NCI-H1417 (cell line): ENCODE measurements around the gene PDCD5.
"Not testable (repeated sequence)": the region's sequence is repeated elsewhere in the genome, so short reads cannot be mapped to it uniquely, and the experiment has no call there.

ENCODE experiments used
- DNase-seq, 3 experiments: peaks; one replicate each; lab custom pipeline; 2025; lab: John Stamatoyannopoulos, UW

The PDCD5 gene

GRCh38 chr19:32576790-32577189, 4.2 kb upstream of the PDCD5 start:
- no peak for DNase-seq

DNA sequence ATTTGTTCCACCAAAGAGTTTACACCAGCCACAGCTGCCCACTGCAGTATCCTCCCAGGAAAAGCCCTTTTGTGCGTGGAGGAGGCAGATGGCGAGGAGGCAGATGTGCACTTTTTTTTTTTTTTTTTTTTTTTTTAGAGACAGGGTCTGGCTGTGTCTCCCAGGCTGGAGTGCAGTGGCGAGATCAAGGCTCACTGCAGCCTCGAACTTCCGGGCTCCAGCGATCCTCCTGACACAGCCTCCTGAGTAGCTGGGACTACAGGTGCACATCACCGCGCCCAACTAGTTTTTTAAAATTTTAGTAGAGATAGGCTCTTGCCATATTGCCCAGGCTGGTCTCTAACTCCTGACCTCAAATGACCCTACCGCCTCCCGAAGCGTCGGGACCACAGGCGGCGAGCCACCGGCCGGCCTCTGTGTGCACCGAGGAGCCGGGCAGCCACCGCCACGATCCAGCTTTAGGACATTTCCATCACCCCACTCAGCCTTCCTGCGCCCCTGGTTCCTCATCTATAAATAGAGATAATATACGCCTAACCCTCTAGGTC, 563 bp upstream of the PDCD5 start:
- DNase-seq: peak in 1 of 3 experiments; percentile 22

GRCh38 chr19:32581705-32582179, 752 bp downstream of the PDCD5 start:
- peak in 1 of 3 experiments; percentile 40 for DNase-seq

- DNase-seq: not testable (repeated sequence)
Observed at GRCh38 chr19:32587747-32588504, 6.9 kb downstream of the PDCD5 start.

DNA sequence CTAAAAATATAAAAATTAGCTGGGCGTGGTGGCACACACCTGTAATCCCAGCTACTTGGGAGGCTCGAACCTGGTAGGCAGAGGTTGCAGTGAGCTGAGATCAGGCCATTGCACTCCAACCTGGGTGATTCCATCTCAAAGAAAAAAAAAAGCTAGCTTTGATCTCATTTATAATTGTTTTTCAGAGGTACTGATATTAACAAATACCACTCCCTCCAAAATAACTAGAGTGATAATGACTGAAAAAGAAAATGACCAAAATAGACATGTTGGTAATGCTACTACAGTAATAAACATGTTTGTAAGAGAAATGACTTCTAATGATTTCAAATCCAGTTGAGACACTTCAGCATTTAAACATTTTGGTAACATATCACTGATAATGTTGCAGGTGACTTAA, 13.0 kb downstream of the PDCD5 start:
- DNase-seq: no peak

DNA sequence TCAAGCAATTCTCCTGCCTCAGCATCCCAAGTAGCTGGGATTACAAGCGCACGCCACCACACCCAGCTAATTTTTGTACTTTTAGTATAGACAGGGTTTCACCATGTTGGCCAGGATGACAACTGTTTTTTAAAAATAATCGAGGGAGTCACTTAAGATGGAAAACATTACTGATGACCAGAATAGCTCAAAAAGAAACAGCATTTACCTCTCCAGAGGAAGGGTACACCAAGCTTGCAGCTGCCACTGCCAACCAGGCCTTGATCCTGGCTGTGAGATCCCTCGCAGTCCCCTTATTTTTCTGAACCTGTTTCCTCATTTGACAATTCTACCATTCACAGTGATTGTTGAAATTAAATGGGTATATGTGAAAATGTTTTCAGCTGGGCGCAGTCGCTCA, 14.5 kb downstream of the PDCD5 start:
- no peak for DNase-seq

- DNase-seq: no peak
Observed at GRCh38 chr19:32598022-32598421, 17.0 kb downstream of the PDCD5 start.

GRCh38 chr19:32599258-32599657, 18.3 kb downstream of the PDCD5 start:
- no peak for DNase-seq

- DNase-seq: peak; percentile 9 to 68 (median 65)
Observed at GRCh38 chr19:32599736-32600157, 18.8 kb downstream of the PDCD5 start.

GRCh38 chr19:32603961-32604360, 23.0 kb downstream of the PDCD5 start:
- DNase-seq: no peak

DNA sequence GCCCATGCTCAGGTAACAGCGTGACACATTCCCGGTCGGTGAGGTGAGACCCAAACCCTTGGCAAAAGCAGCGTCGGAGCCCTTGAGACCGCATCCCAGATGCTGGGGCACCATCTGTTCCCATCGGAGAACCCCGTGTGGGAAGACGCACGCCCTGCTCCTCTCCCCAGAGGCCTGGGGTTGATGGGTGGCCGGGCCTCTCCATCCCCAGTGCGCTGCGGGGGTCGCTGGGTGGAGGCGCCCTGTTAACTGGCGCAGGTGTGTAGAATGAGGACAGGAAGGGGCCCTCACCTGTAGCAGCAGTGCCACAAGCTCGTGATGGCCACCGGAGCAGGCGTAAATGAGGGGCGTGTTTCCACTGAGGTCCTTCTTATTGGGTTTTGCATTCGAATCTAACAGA, 24.6 kb downstream of the PDCD5 start:
- no peak for DNase-seq

- DNase-seq: no peak
Observed at GRCh38 chr19:32606289-32606688, 25.3 kb downstream of the PDCD5 start.

- no peak for DNase-seq
Observed at GRCh38 chr19:32607479-32607878, 26.5 kb downstream of the PDCD5 start.

DNA sequence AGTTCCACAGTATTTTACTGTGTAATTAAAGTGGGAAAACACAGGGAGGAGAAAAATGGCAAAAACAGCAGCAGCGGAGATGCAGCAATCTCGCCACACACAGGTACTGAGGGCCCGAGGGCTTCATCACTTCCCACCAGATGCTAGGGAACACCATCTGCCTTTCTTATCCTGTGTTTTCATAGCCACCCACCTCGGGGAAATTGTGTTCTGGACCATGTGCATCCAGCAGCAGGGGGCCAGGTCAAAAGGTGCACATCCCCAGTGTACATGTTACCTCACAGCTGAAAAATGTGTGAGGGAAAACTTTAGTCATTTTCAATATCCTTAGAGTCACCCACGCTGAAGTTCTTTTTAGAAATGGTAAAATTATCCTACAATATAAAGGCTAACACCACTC, 30.2 kb downstream of the PDCD5 start:
- no peak for DNase-seq

DNA sequence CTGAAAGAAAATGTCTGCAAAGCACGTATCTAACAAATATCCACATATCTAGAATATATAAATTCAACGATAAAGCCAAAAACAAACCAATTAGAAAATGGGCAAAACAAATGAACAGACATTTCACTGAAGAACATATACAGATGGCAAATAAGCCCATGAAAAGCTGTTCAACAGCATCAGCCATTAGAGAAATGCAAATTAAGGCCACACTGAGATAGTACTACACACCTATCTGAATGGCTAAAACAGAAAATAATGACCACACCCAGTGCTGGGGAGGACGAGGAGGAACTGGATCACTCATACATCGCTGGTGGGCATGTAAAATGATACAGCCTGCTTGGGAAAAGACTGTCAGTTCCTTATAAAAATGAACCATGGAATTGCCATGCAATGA, 32.0 kb downstream of the PDCD5 start:
- DNase-seq: no peak

DNA sequence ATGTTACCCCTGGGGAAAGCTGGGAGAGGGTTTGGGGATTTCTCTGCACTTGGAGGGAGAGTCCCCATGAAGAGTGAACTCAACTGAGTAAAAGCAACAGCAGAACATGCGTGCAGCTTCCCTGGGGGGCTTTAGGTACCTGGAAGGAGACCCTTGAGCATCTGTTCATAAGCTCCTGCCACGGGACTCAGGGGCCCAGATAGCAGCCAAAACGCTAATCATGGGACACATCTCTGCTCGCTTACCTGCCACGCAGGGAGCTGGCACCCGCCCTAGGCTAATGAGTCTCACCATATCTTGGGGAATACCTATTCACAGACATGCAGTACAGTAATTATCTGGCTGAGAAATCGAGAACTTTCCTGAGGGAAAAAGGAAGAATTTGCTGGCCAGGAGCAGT, 33.9 kb downstream of the PDCD5 start:
- DNase-seq: no peak

DNA sequence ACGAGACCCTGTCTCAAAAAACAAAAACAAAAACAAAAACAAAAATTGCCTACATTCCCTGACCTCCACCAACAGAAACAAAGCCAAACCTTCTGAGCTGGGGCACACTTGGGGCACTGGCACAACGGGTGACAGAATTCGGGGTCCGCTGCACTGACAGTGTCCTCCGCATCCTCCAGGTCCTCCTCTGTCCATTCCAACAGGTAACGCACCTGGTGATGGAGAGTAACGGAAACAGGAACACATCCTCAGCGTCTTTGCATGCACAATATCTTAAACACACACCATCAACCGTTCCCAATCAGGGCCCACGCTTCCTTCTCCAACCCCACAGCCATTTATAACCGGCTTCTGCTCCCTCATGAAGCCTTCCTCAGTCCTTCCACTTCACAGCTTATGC, 34.6 kb downstream of the PDCD5 start:
- no peak for DNase-seq

DNA sequence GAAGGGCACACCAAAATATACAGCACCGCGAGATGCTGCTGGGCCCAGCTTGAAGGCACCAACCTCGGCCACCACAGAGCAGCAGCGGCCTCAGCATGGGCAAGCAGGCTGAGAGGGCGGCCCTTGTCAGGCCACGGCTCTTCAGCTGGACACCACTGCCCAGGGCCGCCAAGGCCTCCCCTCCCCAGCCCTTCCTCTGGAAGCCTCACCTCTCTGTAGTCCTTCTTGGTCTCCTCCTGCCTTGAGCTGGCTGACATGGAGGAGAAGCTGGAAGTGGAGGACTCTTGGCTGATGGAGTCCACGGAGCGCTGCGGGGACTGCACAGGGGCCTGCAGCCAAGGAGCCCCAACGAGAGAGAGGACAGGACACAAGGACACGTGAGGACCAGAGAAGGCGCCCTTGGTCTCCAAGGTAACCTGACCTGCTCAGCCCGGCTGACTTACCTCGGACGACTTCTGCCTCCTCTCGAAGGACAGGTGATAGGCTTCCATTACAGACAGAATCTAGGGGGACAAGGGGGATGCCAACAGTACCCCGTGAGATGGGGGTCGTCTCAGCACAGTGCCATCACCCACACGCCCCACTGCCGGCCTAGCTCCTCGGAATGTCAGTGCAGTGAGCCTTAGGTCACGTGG, 38.2 kb downstream of the PDCD5 start:
- DNase-seq: no peak

- DNase-seq: no peak
Observed at GRCh38 chr19:32622002-32622401, 41.0 kb downstream of the PDCD5 start.

- no peak for DNase-seq
Observed at GRCh38 chr19:32624410-32624809, 43.4 kb downstream of the PDCD5 start.

- DNase-seq: no peak
Observed at GRCh38 chr19:32626969-32627368, 46.0 kb downstream of the PDCD5 start.

GRCh38 chr19:32627714-32628270, 46.8 kb downstream of the PDCD5 start:
- DNase-seq: no peak

GRCh38 chr19:32630338-32630737, 49.3 kb downstream of the PDCD5 start:
- no peak for DNase-seq
